Measurements from ENCODE around the gene MEF2C. TPM values are rescaled to one million over a fixed set of nuclear protein-coding genes. Genes with fewer than 3 reads are reported as not detected.

MEF2C gene
- total RNA-seq, 2 experiments from 2014 or later = 0.60 to 0.87 TPM

GRCh38 chr5:88782571-88782970 is 100.4 kb downstream of the MEF2C start:
- no peaks in the 10 kb centered on the region for H3K36me3 ChIP-seq (ENCODE audit: insufficient read depth, low read length)
- H3K27me3 ChIP-seq (ENCODE audit: control insufficient read depth in 1 of 2, insufficient read depth in 2 of 2, low read length in 2 of 2) = no peaks in the 10 kb centered on the region
- H3K4me1 ChIP-seq (ENCODE audit: insufficient read depth, low read length) = no peaks in the 10 kb centered on the region
- no peak overlapping the region for H3K27ac Mint-ChIP-seq
- ChIA-PET CTCF (no interaction called here), POLR2A (no interaction called here)
- peaks cover 6% of the 10 kb centered on the region for H3K27me3 Mint-ChIP-seq
- no peak overlapping the region for H3K4me3 ChIP-seq (ENCODE audit: low read length)
- intact Hi-C loops (cut with DNase I, micrococcal nuclease) = no loop called here
- TF ChIP-seq CTCF (IDR thresholded peaks at IDR 0.05) = no peak
- no peak overlapping the region for H3K27ac ChIP-seq (ENCODE audit: low read depth in 1 of 2, low read length in 2 of 2)
- H3K36me3 Mint-ChIP-seq (ENCODE audit: low read depth) = no peaks in the 10 kb centered on the region
- DNase-seq = no peak
- no peaks in the 10 kb centered on the region for H3K9me3 Mint-ChIP-seq
- no peaks in the 10 kb centered on the region for H3K9me3 ChIP-seq (ENCODE audit: control insufficient read depth in 1 of 2, insufficient read depth in 1 of 2, low read length in 2 of 2)
- no peak overlapping the region for H3K4me3 Mint-ChIP-seq
- no peaks in the 10 kb centered on the region for H3K4me1 Mint-ChIP-seq (ENCODE audit: low read depth)
- ATAC-seq (ENCODE audit: poor library complexity) = no peak

- POLR2A ChIA-PET = no interaction called here
- TF ChIP-seq CTCF (IDR thresholded peaks at IDR 0.05) = no peak
- CTCF ChIA-PET = no interaction called here
- DNase-seq = no peak
- ATAC-seq (ENCODE audit: poor library complexity) = no peak
- H3K27me3 ChIP-seq (ENCODE audit: control insufficient read depth in 1 of 2, insufficient read depth in 2 of 2, low read length in 2 of 2) = no peaks in the 10 kb centered on the region
- no peak overlapping the region for H3K27ac ChIP-seq (ENCODE audit: low read depth in 1 of 2, low read length in 2 of 2)
- H3K9me3 ChIP-seq (ENCODE audit: control insufficient read depth in 1 of 2, insufficient read depth in 1 of 2, low read length in 2 of 2) = no peaks in the 10 kb centered on the region
- H3K4me1 ChIP-seq (ENCODE audit: insufficient read depth, low read length) = no peaks in the 10 kb centered on the region
- intact Hi-C loops (cut with DNase I, micrococcal nuclease) = no loop called here
- Mint-ChIP-seq H3K9me3 (no peaks in the 10 kb centered on the region), H3K4me1 (ENCODE audit: low read depth) (no peaks in the 10 kb centered on the region), H3K4me3 (no peak overlapping the region), H3K27ac (no peak overlapping the region), H3K36me3 (ENCODE audit: low read depth) (no peaks in the 10 kb centered on the region), H3K27me3 (peaks cover 6% of the 10 kb centered on the region)
- H3K4me3 ChIP-seq (ENCODE audit: low read length) = no peak overlapping the region
- no peaks in the 10 kb centered on the region for H3K36me3 ChIP-seq (ENCODE audit: insufficient read depth, low read length)
Observed at GRCh38 chr5:88780736-88781135, 102.2 kb downstream of the MEF2C start.

- Mint-ChIP-seq H3K27me3 (peaks cover 8% of the 10 kb centered on the region), H3K36me3 (ENCODE audit: low read depth) (no peaks in the 10 kb centered on the region), H3K4me3 (no peak overlapping the region), H3K27ac (no peak overlapping the region), H3K9me3 (no peaks in the 10 kb centered on the region), H3K4me1 (ENCODE audit: low read depth) (no peaks in the 10 kb centered on the region)
- peak in 2 of 14 experiments; percentile 13 to 20 for DNase-seq
- H3K27me3 ChIP-seq (ENCODE audit: control insufficient read depth in 1 of 2, insufficient read depth in 2 of 2, low read length in 2 of 2) = no peaks in the 10 kb centered on the region
- H3K4me1 ChIP-seq (ENCODE audit: insufficient read depth, low read length) = no peaks in the 10 kb centered on the region
- no peak overlapping the region for H3K27ac ChIP-seq (ENCODE audit: low read depth in 1 of 2, low read length in 2 of 2)
- ChIA-PET POLR2A (interaction anchor here (0.6 kb wide), 1 partner anchor 1327 kb away, joined by 4 read pairs; no protein-coding TSS in a partner anchor), CTCF (no interaction called here)
- intact Hi-C loops (cut with DNase I, micrococcal nuclease) = no loop called here
- no peaks in the 10 kb centered on the region for H3K36me3 ChIP-seq (ENCODE audit: insufficient read depth, low read length)
- no peak for ATAC-seq (ENCODE audit: poor library complexity)
- no peak overlapping the region for H3K4me3 ChIP-seq (ENCODE audit: low read length)
- H3K9me3 ChIP-seq (ENCODE audit: control insufficient read depth in 1 of 2, insufficient read depth in 1 of 2, low read length in 2 of 2) = no peaks in the 10 kb centered on the region
- TF ChIP-seq CTCF (IDR thresholded peaks at IDR 0.05) = no peak
Observed at GRCh38 chr5:88778736-88779135, 104.2 kb downstream of the MEF2C start.
